Stimulated activated CD4-positive, alpha-beta T cell treated with anti-CD3 and anti-CD28 coated beads, Interleukin-12 subunit alpha, Interleukin-12 subunit beta, amount 100 ng/mL, for 48 hours (primary cell): ENCODE data around the gene VAMP8.
"Not testable (repeated sequence)": the region's sequence is repeated elsewhere in the genome, so short reads cannot be mapped to it uniquely, and the experiment has no call there.

Experiments
- DNase-seq, 3 donors: peaks; one replicate each; pipeline ENCODE4 v3.0.0-alpha.2; 2020; ENCODE audit warnings: low read depth in 2 of 3, low spot score in 1 of 3

Gene VAMP8

GRCh38 chr2:85615413-85615728, 38.0 kb downstream of the VAMP8 start:
- DNase-seq = no peak

- DNase-seq = not testable (repeated sequence)
These were observed 40.3 kb downstream of the VAMP8 start for GRCh38 chr2:85617723-85618122.

GRCh38 chr2:85619617-85620016, 42.2 kb downstream of the VAMP8 start:
- no peak for DNase-seq

GRCh38 chr2:85621338-85621737, 44.0 kb downstream of the VAMP8 start:
- no peak for DNase-seq

- no peak for DNase-seq
These were observed 46.6 kb downstream of the VAMP8 start for GRCh38 chr2:85623991-85624390.

GRCh38 chr2:85628658-85629057, 51.3 kb downstream of the VAMP8 start:
- DNase-seq = no peak

GRCh38 chr2:85631316-85631715, 53.9 kb downstream of the VAMP8 start:
- DNase-seq = no peak
